Fibroblast of villous mesenchyme (primary cell): Measurements from ENCODE around the gene KRT14. TPM values are rescaled to one million over a fixed set of nuclear protein-coding genes. Genes with fewer than 3 reads are reported as not detected.

Experiments
- DNase-seq: peaks from one replicate; pipeline ENCODE4 v3.0.0-alpha.2; 2010; ENCODE audit warnings: low read depth
- H3K4me3 ChIP-seq: 2 replicates; pipeline ENCODE4 v1.5.1; 2011; ENCODE audit warnings: low read depth, mild to moderate bottlenecking, low read length
- CTCF ChIP-seq: IDR thresholded peaks from 2 replicates; pipeline ENCODE4 v1.5.1; 2012; ENCODE audit warnings: low read depth, mild to moderate bottlenecking, low read length; ENCODE audit not compliant: insufficient read depth
- total RNA-seq: library from RNA; depleted of rRNA; stranded (reverse); fragments of >200 nt; gene quantifications from 2 replicates; pipeline ENCODE4 v1.2.3, GENCODE V29; 2012

KRT14 gene
- not detected in 2 replicates for total RNA-seq

- no peak for DNase-seq
- H3K4me3 ChIP-seq = no peak within 1 kb of the TSS
- TF ChIP-seq CTCF = no peak
Measured at GRCh38 chr17:41586863-41587495, at the start of gene KRT14. Gene KRT14, minus strand, starts transcription at chr17:41586895. Its CDS starts 61 bp downstream, at chr17:41586834.

GRCh38 chr17:41635121-41636097 is 48.7 kb upstream of the KRT14 start:
- peak; percentile 60 for DNase-seq
- no peak for TF ChIP-seq CTCF
- no peak overlapping the region for H3K4me3 ChIP-seq

GRCh38 chr17:41634639-41635038 is 47.9 kb upstream of the KRT14 start:
- H3K4me3 ChIP-seq = no peak overlapping the region
- TF ChIP-seq CTCF = no peak
- no peak for DNase-seq

GRCh38 chr17:41633556-41634199 is 47.0 kb upstream of the KRT14 start:
- DNase-seq = no peak
- H3K4me3 ChIP-seq = no peak overlapping the region
- no peak for TF ChIP-seq CTCF

- DNase-seq = no peak
- no peak for TF ChIP-seq CTCF
- no peak overlapping the region for H3K4me3 ChIP-seq
Measured at GRCh38 chr17:41632482-41633105, 45.9 kb upstream of the KRT14 start.

GRCh38 chr17:41631898-41632285 is 45.2 kb upstream of the KRT14 start:
- no peak for TF ChIP-seq CTCF
- no peak for DNase-seq
- H3K4me3 ChIP-seq = no peak overlapping the region
